WTC11 (cell line): ENCODE results near the gene MEA1. TPM values are rescaled to one million over a fixed set of nuclear protein-coding genes. Genes with fewer than 3 reads are reported as not detected.

Experiments
- ATAC-seq: fragments of 200-7000 bp; cut with Tn5 transposase; 2 replicates; pipeline ENCODE4 v1.10.0; 2021; ENCODE audit warnings: mild to moderate bottlenecking, moderate library complexity
- CTCF ChIA-PET: fragments of 300-600 bp; sonication (Branson Sonifier 250); formaldehyde crosslinking; loops from one replicate; lab custom pipeline; 2021; ENCODE audit warnings: antibody characterized with exemption; lab: Charles Lee
- POLR2A ChIA-PET: fragments of 350-600 bp; sonication (Branson Sonifier 250); formaldehyde crosslinking; loops from one replicate; lab custom pipeline; 2021; ENCODE audit warnings: antibody characterized with exemption; lab: Charles Lee
- DNase-seq: peaks from one replicate; pipeline ENCODE4 v3.0.0; 2021; ENCODE audit warnings: low spot score
- H3K27ac Mint-ChIP-seq: 2 replicates; pipeline ENCODE4 v1.8.0; 2021; ENCODE audit warnings: mixed read lengths
- H3K27me3 Mint-ChIP-seq: 2 replicates; pipeline ENCODE4 v1.8.0; 2021; ENCODE audit warnings: low read depth, mild to moderate bottlenecking, moderate library complexity, mixed read lengths
- H3K36me3 Mint-ChIP-seq: 2 replicates; pipeline ENCODE4 v1.8.0; 2021; ENCODE audit warnings: mixed read lengths
- H3K4me1 Mint-ChIP-seq: 2 replicates; pipeline ENCODE4 v1.8.0; 2022; ENCODE audit warnings: mixed read lengths
- H3K4me3 Mint-ChIP-seq: 2 replicates; pipeline ENCODE4 v1.8.0; 2021; ENCODE audit warnings: mild to moderate bottlenecking, moderate library complexity, mixed read lengths
- H3K9me3 Mint-ChIP-seq: 2 replicates; pipeline ENCODE4 v1.8.0; 2021; ENCODE audit warnings: mixed read lengths
- ARID4B ChIP-seq: sonication (generic); formaldehyde crosslinking; IDR thresholded peaks from 2 replicates; pipeline ENCODE4 v1.8.0; 2023; ENCODE audit warnings: missing genetic modification reagents, mild to moderate bottlenecking, borderline replicate concordance
- EMX1 ChIP-seq: fragments of 250-450 bp; sonication (Bioruptor Pico); IDR thresholded peaks from 2 replicates; pipeline ENCODE4 v1.8.0; 2021; ENCODE audit warnings: mild to moderate bottlenecking
- FOXP1 ChIP-seq: sonication (generic); formaldehyde crosslinking; IDR thresholded peaks from 2 replicates; pipeline ENCODE4 v1.8.0; 2022; ENCODE audit warnings: missing genetic modification reagents, mild to moderate bottlenecking, moderate library complexity, borderline replicate concordance
- JAZF1 ChIP-seq: fragments of 250-450 bp; sonication (Bioruptor Pico); IDR thresholded peaks from 2 replicates; pipeline ENCODE4 v1.9.0; 2021; ENCODE audit warnings: moderate library complexity, mild to moderate bottlenecking, inconsistent platforms
- JUN ChIP-seq: sonication (generic); formaldehyde crosslinking; IDR thresholded peaks from 2 replicates; pipeline ENCODE4 v1.8.0; 2023; ENCODE audit warnings: mild to moderate bottlenecking, missing genetic modification reagents
- MAX ChIP-seq: sonication (generic); formaldehyde crosslinking; IDR thresholded peaks from 2 replicates; pipeline ENCODE4 v1.8.0; 2022; ENCODE audit warnings: mild to moderate bottlenecking, missing genetic modification reagents
- NFATC4 ChIP-seq: fragments of 250-450 bp; sonication (Bioruptor Pico); IDR thresholded peaks from 2 replicates; pipeline ENCODE4 v1.9.0; 2021; ENCODE audit warnings: mild to moderate bottlenecking
- NFE2L1 ChIP-seq: sonication (generic); formaldehyde crosslinking; IDR thresholded peaks from 2 replicates; pipeline ENCODE4 v1.8.1; 2023; ENCODE audit warnings: missing genetic modification reagents
- OVOL2 ChIP-seq: fragments of 250-450 bp; sonication (Bioruptor Pico); IDR thresholded peaks from 2 replicates; pipeline ENCODE4 v1.9.0; 2021; ENCODE audit warnings: mild to moderate bottlenecking, borderline replicate concordance
- RELA ChIP-seq: sonication (generic); formaldehyde crosslinking; IDR thresholded peaks from 2 replicates; pipeline ENCODE4 v1.8.1; 2022; ENCODE audit warnings: missing genetic modification reagents, mild to moderate bottlenecking, borderline replicate concordance
- SMAD3 ChIP-seq: sonication (generic); formaldehyde crosslinking; IDR thresholded peaks from 2 replicates; pipeline ENCODE4 v1.8.0; 2022; ENCODE audit warnings: missing genetic modification reagents, mild to moderate bottlenecking, borderline replicate concordance
- STAT6 ChIP-seq: sonication (generic); formaldehyde crosslinking; conservative IDR thresholded peaks from 2 replicates; pipeline ENCODE4 v1.8.1; 2023; ENCODE audit warnings: mild to moderate bottlenecking, low read depth, missing genetic modification reagents, moderate library complexity
- TCF7 ChIP-seq: sonication (generic); formaldehyde crosslinking; IDR thresholded peaks from 2 replicates; pipeline ENCODE4 v1.8.0; 2022; ENCODE audit warnings: mild to moderate bottlenecking, low read depth, missing genetic modification reagents, moderate library complexity
- ZBTB43 ChIP-seq: sonication (generic); formaldehyde crosslinking; IDR thresholded peaks from 2 replicates; pipeline ENCODE4 v1.8.1; 2023; ENCODE audit warnings: mild to moderate bottlenecking, missing genetic modification reagents
- ZNF121 ChIP-seq: sonication (generic); formaldehyde crosslinking; IDR thresholded peaks from 2 replicates; pipeline ENCODE4 v1.8.0; 2023; ENCODE audit warnings: missing genetic modification reagents
- ZNF416 ChIP-seq: fragments of 250-450 bp; sonication (Bioruptor Pico); IDR thresholded peaks from 2 replicates; pipeline ENCODE4 v1.9.0; 2021; ENCODE audit warnings: mild to moderate bottlenecking, inconsistent platforms
- ZNF423 ChIP-seq: fragments of 250-450 bp; sonication (Bioruptor Pico); IDR thresholded peaks from 2 replicates; pipeline ENCODE4 v2.1.2; 2022; ENCODE audit warnings: mild to moderate bottlenecking, moderate library complexity
- total RNA-seq: library from RNA; stranded (reverse); gene quantifications from 3 replicates; pipeline ENCODE4 v1.2.3, GENCODE V29; 2021
- TF ChIP-seq, protein P1 (sequence below): sonication (generic); formaldehyde crosslinking; IDR thresholded peaks from 2 replicates; pipeline ENCODE4 v1.8.1; 2022; ENCODE audit warnings: low read depth, mild to moderate bottlenecking, moderate library complexity, missing genetic modification reagents, borderline replicate concordance
- TF ChIP-seq, protein P2 (sequence below): fragments of 250-450 bp; sonication (Bioruptor Pico); IDR thresholded peaks from 2 replicates; pipeline ENCODE4 v1.8.0; 2021; ENCODE audit warnings: mild to moderate bottlenecking
- TF ChIP-seq, protein P3 (sequence below): sonication (generic); formaldehyde crosslinking; conservative IDR thresholded peaks from 2 replicates; pipeline ENCODE4 v1.8.1; 2022; ENCODE audit warnings: mild to moderate bottlenecking, missing genetic modification reagents
- TF ChIP-seq, protein P4 (sequence below): sonication (generic); formaldehyde crosslinking; IDR thresholded peaks from 2 replicates; pipeline ENCODE4 v1.8.0; 2023; ENCODE audit warnings: mild to moderate bottlenecking, missing genetic modification reagents

Gene MEA1
- total RNA-seq, 1 experiment from 2014 or later, result 85.0 TPM

DNA sequence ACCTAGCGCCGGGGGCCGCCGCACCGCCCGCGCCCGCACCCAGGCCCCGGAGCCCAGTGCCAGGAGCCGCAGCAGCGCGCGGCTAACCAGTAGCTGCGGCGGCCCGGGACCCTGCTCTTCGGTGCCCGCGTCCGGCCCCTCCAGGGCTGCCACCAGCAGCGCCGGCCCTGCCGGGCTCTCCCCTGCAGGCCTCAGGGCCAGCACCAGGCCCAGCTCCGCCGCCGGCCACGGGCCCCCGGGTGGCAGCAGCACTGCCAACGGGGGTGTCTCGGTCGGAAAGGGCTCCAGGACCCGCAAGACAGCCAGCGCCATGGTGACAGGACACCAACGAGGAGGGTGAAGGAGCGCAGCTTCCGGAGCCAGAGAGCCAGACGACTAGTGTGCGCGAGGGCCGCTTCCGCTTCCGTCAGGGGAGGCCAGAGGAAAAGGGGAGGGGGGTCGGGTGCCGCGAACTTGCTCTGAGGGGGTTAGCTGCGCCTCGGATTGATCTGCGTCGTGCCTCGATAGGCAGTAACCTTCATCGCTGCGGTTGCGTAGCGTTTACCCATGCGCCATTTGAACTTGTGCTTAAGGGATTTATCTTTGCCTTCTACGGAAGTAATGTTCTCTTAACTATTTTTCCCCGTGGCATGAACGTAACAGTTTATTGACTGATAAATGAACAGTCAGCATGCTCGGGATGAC, 34.8 kb downstream of the MEA1 start, which contains the start of gene PEX6:
Gene PEX6 (minus strand): TSS at position 343 of the 684 bp plus-strand sequence. CDS start 31 bp downstream, at position 312.
- Mint-ChIP-seq H3K9me3 (no peaks in the 10 kb centered on the region), H3K27ac (peak within 1 kb of the TSS; percentile 98), H3K27me3 (no peaks in the 10 kb centered on the region), H3K4me3 (peak within 1 kb of the TSS; percentile 91), H3K36me3 (no peaks in the 10 kb centered on the region), H3K4me1 (peaks cover 21% of the 10 kb centered on the region)
- POLR2A ChIA-PET, result interaction anchor here (0.6 to 1.9 kb wide), 16 partner anchors 13 to 539 kb away, joined by 3 to 11 read pairs (median 3); partner anchors contain the start of genes CNPY3, GNMT, KLC4 and KLHDC3
- CTCF ChIA-PET, result interaction anchor here (1.1 to 3.7 kb wide), 9 partner anchors 10 to 165 kb away, joined by 3 to 19 read pairs (median 5); partner anchors contain the start of genes GNMT, KLHDC3 and MEA1
- ATAC-seq, result peak; percentile 88
- DNase-seq, result peak; percentile 86
- TF ChIP-seq NFE2L1 (no peak), STAT6 (CRISPR knock-in tag) (no peak), FOXP1 (peak; percentile 14; the same call in 1 of the 2 replicates), ZNF416 (no peak), TCF7 (no peak), ZNF423 (CRISPR knock-in tag) (no peak), SMAD3 (no peak), EMX1 (CRISPR knock-in tag) (no peak), JUN (CRISPR knock-in tag) (0 out of 2 replicates have a peak, but pooled peaks have one; percentile 23), ZNF121 (no peak), RELA (no peak), JAZF1 (no peak), ZBTB43 (CRISPR knock-in tag) (no peak), MAX (CRISPR knock-in tag) (peak; percentile 81), NFATC4 (CRISPR knock-in tag) (no peak), OVOL2 (no peak), ARID4B (CRISPR knock-in tag) (peak; percentile 46; the same call in 1 of the 2 replicates)
- TF ChIP-seq, protein P1, sequence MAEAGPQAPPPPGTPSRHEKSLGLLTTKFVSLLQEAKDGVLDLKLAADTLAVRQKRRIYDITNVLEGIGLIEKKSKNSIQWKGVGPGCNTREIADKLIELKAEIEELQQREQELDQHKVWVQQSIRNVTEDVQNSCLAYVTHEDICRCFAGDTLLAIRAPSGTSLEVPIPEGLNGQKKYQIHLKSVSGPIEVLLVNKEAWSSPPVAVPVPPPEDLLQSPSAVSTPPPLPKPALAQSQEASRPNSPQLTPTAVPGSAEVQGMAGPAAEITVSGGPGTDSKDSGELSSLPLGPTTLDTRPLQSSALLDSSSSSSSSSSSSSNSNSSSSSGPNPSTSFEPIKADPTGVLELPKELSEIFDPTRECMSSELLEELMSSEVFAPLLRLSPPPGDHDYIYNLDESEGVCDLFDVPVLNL (CRISPR knock-in tag), result no peak
- TF ChIP-seq, protein P2, sequence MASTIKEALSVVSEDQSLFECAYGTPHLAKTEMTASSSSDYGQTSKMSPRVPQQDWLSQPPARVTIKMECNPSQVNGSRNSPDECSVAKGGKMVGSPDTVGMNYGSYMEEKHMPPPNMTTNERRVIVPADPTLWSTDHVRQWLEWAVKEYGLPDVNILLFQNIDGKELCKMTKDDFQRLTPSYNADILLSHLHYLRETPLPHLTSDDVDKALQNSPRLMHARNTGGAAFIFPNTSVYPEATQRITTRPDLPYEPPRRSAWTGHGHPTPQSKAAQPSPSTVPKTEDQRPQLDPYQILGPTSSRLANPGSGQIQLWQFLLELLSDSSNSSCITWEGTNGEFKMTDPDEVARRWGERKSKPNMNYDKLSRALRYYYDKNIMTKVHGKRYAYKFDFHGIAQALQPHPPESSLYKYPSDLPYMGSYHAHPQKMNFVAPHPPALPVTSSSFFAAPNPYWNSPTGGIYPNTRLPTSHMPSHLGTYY (CRISPR knock-in tag), result no peak
- TF ChIP-seq, protein P3, sequence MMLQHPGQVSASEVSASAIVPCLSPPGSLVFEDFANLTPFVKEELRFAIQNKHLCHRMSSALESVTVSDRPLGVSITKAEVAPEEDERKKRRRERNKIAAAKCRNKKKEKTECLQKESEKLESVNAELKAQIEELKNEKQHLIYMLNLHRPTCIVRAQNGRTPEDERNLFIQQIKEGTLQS (CRISPR knock-in tag), result no peak
- TF ChIP-seq, protein P4, sequence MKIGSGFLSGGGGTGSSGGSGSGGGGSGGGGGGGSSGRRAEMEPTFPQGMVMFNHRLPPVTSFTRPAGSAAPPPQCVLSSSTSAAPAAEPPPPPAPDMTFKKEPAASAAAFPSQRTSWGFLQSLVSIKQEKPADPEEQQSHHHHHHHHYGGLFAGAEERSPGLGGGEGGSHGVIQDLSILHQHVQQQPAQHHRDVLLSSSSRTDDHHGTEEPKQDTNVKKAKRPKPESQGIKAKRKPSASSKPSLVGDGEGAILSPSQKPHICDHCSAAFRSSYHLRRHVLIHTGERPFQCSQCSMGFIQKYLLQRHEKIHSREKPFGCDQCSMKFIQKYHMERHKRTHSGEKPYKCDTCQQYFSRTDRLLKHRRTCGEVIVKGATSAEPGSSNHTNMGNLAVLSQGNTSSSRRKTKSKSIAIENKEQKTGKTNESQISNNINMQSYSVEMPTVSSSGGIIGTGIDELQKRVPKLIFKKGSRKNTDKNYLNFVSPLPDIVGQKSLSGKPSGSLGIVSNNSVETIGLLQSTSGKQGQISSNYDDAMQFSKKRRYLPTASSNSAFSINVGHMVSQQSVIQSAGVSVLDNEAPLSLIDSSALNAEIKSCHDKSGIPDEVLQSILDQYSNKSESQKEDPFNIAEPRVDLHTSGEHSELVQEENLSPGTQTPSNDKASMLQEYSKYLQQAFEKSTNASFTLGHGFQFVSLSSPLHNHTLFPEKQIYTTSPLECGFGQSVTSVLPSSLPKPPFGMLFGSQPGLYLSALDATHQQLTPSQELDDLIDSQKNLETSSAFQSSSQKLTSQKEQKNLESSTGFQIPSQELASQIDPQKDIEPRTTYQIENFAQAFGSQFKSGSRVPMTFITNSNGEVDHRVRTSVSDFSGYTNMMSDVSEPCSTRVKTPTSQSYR (CRISPR knock-in tag), result no peak
